GM12865 (cell line): ENCODE measurements around the gene RPUSD3.

Source experiments
- DNase-seq: peaks from one replicate; pipeline ENCODE4 v3.0.0; 2010; ENCODE audit warnings: low read depth
- H3K4me3 ChIP-seq: 2 replicates; pipeline ENCODE4 v1.5.1; 2011; ENCODE audit warnings: mild to moderate bottlenecking, low read depth, low read length, control low read depth
- CTCF ChIP-seq: IDR thresholded peaks from 2 replicates; pipeline ENCODE4 v1.5.1; 2011; ENCODE audit warnings: low read length, control low read depth, low read depth, inconsistent platforms; ENCODE audit not compliant: insufficient read depth; ENCODE audit errors: missing control alignments

RPUSD3 gene

GRCh38 chr3:9800529-9800928, 43.3 kb downstream of the RPUSD3 start:
- TF ChIP-seq CTCF, result peak; percentile 10

GRCh38 chr3:9797196-9797945, 46.4 kb downstream of the RPUSD3 start:
- no peak for DNase-seq

More at GRCh38 chr3:9800529-9800928, 43.3 kb downstream of the RPUSD3 start:
- H3K4me3 ChIP-seq, result no peak overlapping the region
- no peak for DNase-seq

GRCh38 chr3:9795207-9795606, 48.6 kb downstream of the RPUSD3 start:
- no peak overlapping the region for H3K4me3 ChIP-seq
- peak; percentile 47 for DNase-seq
- TF ChIP-seq CTCF, result no peak

More at GRCh38 chr3:9797196-9797945, 46.4 kb downstream of the RPUSD3 start:
- no peak overlapping the region for H3K4me3 ChIP-seq
- TF ChIP-seq CTCF, result no peak

- H3K4me3 ChIP-seq, result peak overlapping the region; percentile 86
- TF ChIP-seq CTCF, result no peak
- no peak for DNase-seq
Measured at GRCh38 chr3:9794400-9794799, 49.4 kb downstream of the RPUSD3 start.

- no peak for TF ChIP-seq CTCF
- peak overlapping the region; percentile 86 for H3K4me3 ChIP-seq
- DNase-seq, result peak; percentile 68
Measured at GRCh38 chr3:9793161-9793781, 50.5 kb downstream of the RPUSD3 start.

- H3K4me3 ChIP-seq, result peak within 1 kb of the TSS; percentile 86
- peak; percentile 98 for DNase-seq
- TF ChIP-seq CTCF, result no peak
Measured at GRCh38 chr3:9792405-9793160, 51.2 kb downstream of the RPUSD3 start, which contains the start of the genes ARPC4 and TADA3. Gene ARPC4, plus strand, starts transcription at chr3:9793082. Its CDS starts 40 bp downstream, at chr3:9793122. Gene TADA3, minus strand, starts transcription at chr3:9792473. Its CDS starts 1,007 bp downstream, at chr3:9791466.
